ENCODE data around the gene HOMEZ. TPM values are rescaled to one million over a fixed set of nuclear protein-coding genes. Genes with fewer than 3 reads are reported as not detected.
A peak's percentile ranks its signal among the peaks of the same experiment; 100 is the strongest.

HOMEZ gene
- total and polyA plus RNA-seq, 10 of the 15 experiments (the other 5 are each of a cell fraction or from before 2014, with no cell fraction given), result 2.6 to 19.3 (median 13.0) TPM

DNA sequence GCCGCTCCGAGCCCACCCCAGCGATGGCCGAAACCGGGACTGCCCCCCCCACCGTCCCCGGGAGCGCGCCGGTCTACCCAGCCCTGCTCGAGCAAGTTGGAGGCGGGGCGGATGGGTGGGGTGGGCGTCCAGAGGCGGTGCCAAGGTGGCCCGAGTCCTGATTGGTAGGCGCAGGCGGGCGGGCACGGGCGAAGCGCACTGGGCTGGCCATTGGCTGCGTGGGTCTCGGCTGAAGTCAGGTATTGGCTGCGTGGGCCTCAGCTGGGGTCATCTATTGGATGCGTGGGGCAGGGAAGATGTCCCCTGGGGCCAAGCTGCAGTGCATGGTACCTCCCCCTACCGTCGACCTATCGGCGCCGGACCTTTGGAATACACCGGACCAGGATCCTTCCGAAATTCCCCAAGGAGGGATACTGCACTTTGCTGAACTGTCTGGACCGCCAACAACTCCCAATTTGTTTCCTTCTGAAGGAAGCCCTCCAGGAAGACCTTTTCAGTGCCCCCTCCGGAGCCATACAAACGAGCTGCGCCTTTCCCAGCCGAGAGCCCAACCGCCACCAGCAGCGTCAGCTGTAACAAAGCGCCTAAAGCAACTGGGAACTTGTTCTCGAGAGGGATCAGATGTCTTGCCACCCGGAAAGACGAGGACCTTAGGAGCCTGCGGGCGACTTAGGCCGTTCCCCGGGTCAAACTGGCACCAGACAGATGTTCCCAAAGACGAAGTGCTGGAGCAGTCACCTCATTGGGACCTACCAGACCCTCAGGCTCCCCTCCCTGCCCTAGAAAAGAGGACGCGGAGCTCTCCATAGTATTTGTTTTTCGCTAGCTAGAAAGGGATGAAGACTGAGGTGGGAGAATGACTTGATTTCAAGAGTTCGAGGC is at the start of gene HOMEZ (continued):
- TF ChIP-seq, protein P1, sequence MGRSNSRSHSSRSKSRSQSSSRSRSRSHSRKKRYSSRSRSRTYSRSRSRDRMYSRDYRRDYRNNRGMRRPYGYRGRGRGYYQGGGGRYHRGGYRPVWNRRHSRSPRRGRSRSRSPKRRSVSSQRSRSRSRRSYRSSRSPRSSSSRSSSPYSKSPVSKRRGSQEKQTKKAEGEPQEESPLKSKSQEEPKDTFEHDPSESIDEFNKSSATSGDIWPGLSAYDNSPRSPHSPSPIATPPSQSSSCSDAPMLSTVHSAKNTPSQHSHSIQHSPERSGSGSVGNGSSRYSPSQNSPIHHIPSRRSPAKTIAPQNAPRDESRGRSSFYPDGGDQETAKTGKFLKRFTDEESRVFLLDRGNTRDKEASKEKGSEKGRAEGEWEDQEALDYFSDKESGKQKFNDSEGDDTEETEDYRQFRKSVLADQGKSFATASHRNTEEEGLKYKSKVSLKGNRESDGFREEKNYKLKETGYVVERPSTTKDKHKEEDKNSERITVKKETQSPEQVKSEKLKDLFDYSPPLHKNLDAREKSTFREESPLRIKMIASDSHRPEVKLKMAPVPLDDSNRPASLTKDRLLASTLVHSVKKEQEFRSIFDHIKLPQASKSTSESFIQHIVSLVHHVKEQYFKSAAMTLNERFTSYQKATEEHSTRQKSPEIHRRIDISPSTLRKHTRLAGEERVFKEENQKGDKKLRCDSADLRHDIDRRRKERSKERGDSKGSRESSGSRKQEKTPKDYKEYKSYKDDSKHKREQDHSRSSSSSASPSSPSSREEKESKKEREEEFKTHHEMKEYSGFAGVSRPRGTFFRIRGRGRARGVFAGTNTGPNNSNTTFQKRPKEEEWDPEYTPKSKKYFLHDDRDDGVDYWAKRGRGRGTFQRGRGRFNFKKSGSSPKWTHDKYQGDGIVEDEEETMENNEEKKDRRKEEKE (IDR thresholded peaks at IDR 0.05), result no peak
- TF ChIP-seq, protein P2, sequence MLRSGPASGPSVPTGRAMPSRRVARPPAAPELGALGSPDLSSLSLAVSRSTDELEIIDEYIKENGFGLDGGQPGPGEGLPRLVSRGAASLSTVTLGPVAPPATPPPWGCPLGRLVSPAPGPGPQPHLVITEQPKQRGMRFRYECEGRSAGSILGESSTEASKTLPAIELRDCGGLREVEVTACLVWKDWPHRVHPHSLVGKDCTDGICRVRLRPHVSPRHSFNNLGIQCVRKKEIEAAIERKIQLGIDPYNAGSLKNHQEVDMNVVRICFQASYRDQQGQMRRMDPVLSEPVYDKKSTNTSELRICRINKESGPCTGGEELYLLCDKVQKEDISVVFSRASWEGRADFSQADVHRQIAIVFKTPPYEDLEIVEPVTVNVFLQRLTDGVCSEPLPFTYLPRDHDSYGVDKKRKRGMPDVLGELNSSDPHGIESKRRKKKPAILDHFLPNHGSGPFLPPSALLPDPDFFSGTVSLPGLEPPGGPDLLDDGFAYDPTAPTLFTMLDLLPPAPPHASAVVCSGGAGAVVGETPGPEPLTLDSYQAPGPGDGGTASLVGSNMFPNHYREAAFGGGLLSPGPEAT (IDR thresholded peaks at IDR 0.05; ENCODE audit: low read depth), result peak; percentile 87
- peak; percentile 15; the same call in 1 of the 2 replicates for TF ChIP-seq CREM (IDR thresholded peaks at IDR 0.05; ENCODE audit: low read depth)
- peak; percentile 72; the same call in 1 of the 2 replicates for TF ChIP-seq CREB1 (IDR thresholded peaks at IDR 0.05; ENCODE audit: low read depth)
- TF ChIP-seq, protein P3, sequence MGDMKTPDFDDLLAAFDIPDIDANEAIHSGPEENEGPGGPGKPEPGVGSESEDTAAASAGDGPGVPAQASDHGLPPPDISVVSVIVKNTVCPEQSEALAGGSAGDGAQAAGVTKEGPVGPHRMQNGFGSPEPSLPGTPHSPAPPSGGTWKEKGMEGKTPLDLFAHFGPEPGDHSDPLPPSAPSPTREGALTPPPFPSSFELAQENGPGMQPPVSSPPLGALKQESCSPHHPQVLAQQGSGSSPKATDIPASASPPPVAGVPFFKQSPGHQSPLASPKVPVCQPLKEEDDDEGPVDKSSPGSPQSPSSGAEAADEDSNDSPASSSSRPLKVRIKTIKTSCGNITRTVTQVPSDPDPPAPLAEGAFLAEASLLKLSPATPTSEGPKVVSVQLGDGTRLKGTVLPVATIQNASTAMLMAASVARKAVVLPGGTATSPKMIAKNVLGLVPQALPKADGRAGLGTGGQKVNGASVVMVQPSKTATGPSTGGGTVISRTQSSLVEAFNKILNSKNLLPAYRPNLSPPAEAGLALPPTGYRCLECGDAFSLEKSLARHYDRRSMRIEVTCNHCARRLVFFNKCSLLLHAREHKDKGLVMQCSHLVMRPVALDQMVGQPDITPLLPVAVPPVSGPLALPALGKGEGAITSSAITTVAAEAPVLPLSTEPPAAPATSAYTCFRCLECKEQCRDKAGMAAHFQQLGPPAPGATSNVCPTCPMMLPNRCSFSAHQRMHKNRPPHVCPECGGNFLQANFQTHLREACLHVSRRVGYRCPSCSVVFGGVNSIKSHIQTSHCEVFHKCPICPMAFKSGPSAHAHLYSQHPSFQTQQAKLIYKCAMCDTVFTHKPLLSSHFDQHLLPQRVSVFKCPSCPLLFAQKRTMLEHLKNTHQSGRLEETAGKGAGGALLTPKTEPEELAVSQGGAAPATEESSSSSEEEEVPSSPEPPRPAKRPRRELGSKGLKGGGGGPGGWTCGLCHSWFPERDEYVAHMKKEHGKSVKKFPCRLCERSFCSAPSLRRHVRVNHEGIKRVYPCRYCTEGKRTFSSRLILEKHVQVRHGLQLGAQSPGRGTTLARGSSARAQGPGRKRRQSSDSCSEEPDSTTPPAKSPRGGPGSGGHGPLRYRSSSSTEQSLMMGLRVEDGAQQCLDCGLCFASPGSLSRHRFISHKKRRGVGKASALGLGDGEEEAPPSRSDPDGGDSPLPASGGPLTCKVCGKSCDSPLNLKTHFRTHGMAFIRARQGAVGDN (IDR thresholded peaks at IDR 0.05), result 0 out of 2 replicates have a peak, but pooled peaks have one; percentile 18
- peak; percentile 89 for TF ChIP-seq EED (IDR thresholded peaks at IDR 0.05; ENCODE audit: low read depth)
- no peak for TF ChIP-seq RCOR1 (conservative IDR thresholded peaks at IDR 0.05; ENCODE audit: low read depth, low read length)
- no peak for TF ChIP-seq HDAC2 (IDR thresholded peaks at IDR 0.05)
- peak; percentile 95 for TF ChIP-seq IKZF2 (IDR thresholded peaks at IDR 0.05)
- TF ChIP-seq WRNIP1 (IDR thresholded peaks at IDR 0.05; ENCODE audit: borderline replicate concordance, low read depth, low read length), result no peak
- TF ChIP-seq CBFB (IDR thresholded peaks at IDR 0.05; ENCODE audit: low read depth), result no peak
- peak; percentile 30; the same call in 1 of the 2 replicates for TF ChIP-seq SIN3A (IDR thresholded peaks at IDR 0.05; ENCODE audit: low read depth, low read length)
- TF ChIP-seq, protein P4, sequence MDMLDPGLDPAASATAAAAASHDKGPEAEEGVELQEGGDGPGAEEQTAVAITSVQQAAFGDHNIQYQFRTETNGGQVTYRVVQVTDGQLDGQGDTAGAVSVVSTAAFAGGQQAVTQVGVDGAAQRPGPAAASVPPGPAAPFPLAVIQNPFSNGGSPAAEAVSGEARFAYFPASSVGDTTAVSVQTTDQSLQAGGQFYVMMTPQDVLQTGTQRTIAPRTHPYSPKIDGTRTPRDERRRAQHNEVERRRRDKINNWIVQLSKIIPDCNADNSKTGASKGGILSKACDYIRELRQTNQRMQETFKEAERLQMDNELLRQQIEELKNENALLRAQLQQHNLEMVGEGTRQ (IDR thresholded peaks at IDR 0.05; ENCODE audit: borderline replicate concordance, low read depth, low read length), result peak; percentile 10; the same call in 1 of the 2 replicates
- TF ChIP-seq, protein P5, sequence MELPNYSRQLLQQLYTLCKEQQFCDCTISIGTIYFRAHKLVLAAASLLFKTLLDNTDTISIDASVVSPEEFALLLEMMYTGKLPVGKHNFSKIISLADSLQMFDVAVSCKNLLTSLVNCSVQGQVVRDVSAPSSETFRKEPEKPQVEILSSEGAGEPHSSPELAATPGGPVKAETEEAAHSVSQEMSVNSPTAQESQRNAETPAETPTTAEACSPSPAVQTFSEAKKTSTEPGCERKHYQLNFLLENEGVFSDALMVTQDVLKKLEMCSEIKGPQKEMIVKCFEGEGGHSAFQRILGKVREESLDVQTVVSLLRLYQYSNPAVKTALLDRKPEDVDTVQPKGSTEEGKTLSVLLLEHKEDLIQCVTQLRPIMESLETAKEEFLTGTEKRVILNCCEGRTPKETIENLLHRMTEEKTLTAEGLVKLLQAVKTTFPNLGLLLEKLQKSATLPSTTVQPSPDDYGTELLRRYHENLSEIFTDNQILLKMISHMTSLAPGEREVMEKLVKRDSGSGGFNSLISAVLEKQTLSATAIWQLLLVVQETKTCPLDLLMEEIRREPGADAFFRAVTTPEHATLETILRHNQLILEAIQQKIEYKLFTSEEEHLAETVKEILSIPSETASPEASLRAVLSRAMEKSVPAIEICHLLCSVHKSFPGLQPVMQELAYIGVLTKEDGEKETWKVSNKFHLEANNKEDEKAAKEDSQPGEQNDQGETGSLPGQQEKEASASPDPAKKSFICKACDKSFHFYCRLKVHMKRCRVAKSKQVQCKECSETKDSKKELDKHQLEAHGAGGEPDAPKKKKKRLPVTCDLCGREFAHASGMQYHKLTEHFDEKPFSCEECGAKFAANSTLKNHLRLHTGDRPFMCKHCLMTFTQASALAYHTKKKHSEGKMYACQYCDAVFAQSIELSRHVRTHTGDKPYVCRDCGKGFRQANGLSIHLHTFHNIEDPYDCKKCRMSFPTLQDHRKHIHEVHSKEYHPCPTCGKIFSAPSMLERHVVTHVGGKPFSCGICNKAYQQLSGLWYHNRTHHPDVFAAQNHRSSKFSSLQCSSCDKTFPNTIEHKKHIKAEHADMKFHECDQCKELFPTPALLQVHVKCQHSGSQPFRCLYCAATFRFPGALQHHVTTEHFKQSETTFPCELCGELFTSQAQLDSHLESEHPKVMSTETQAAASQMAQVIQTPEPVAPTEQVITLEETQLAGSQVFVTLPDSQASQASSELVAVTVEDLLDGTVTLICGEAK (IDR thresholded peaks at IDR 0.05; ENCODE audit: borderline replicate concordance), result no peak

All from GM12878 (cell line).